HG03469 (cell line): ENCODE measurements around the gene CARNS1.
"Not testable (repeated sequence)": the region's sequence is repeated elsewhere in the genome, so short reads cannot be mapped to it uniquely, and the experiment has no call there.

ENCODE experiments used
- ATAC-seq: cut with Tn5 transposase; IDR thresholded peaks from one replicate; pipeline ENCODE4 v1.9.1; 2021; ENCODE audit warnings: mild to moderate bottlenecking, moderate library complexity, moderate number of reproducible peaks; ENCODE audit not compliant: unreplicated experiment

CARNS1 gene

GRCh38 chr11:67423891-67424613, 8.6 kb downstream of the CARNS1 start:
- ATAC-seq = no peak

- ATAC-seq = not testable (repeated sequence)
Observed at GRCh38 chr11:67427364-67427859, 11.9 kb downstream of the CARNS1 start.

DNA sequence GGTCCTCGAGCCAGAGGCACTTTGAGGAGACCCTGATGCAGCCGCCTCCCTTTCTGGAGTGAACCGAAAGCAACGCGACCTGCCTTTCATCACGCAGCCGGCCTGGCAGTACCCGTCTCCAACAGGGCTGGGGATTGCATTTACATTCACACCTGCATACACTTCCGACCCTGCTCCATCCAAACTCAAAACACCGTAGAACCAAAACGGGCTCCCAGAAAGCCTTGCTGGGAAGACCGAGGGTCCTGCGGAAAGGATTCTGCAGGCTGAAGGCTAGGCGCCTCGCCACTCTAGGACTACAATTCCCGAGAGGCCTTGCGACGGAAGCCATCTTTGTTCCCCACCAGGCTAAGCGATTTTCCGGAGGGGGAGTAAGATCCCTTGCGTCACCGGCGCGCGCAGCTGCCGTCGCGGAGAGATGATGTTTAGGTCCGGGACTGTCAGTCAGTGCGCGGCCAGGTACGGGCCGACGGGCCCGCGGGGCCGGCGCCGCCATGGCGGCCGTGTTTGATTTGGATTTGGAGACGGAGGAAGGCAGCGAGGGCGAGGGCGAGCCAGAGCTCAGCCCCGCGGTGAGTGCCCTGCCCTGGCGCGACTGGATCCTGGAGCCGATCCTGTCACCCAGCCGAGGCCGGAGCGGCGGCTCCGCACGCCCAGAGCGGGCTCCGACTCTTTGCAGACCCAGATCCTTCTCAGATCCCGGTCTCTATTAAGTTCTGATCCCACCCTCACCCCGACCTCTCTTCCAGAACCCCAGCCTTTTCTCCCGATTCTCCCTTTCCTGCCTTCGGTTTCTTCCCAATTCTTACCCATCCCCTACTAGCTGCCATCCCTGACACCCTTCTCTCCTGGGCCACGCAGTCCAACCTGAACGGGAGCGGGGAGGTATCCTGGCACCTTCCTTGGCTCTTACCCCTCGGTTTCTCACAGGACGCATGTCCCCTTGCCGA, 12.8 kb downstream of the CARNS1 start, which contains the start of gene RPS6KB2:
TSS of gene RPS6KB2 (plus strand) at position 443 of the 950 bp plus-strand sequence. CDS start at position 495, 52 bp downstream.
- peak; percentile 74 for ATAC-seq

GRCh38 chr11:67429038-67429668, 13.7 kb downstream of the CARNS1 start:
- no peak for ATAC-seq

- ATAC-seq = no peak
Observed at GRCh38 chr11:67429722-67430121, 14.2 kb downstream of the CARNS1 start.

GRCh38 chr11:67431346-67432249, 16.1 kb downstream of the CARNS1 start:
- ATAC-seq = no peak

- no peak for ATAC-seq
Observed at GRCh38 chr11:67432655-67433349, 17.3 kb downstream of the CARNS1 start.

DNA sequence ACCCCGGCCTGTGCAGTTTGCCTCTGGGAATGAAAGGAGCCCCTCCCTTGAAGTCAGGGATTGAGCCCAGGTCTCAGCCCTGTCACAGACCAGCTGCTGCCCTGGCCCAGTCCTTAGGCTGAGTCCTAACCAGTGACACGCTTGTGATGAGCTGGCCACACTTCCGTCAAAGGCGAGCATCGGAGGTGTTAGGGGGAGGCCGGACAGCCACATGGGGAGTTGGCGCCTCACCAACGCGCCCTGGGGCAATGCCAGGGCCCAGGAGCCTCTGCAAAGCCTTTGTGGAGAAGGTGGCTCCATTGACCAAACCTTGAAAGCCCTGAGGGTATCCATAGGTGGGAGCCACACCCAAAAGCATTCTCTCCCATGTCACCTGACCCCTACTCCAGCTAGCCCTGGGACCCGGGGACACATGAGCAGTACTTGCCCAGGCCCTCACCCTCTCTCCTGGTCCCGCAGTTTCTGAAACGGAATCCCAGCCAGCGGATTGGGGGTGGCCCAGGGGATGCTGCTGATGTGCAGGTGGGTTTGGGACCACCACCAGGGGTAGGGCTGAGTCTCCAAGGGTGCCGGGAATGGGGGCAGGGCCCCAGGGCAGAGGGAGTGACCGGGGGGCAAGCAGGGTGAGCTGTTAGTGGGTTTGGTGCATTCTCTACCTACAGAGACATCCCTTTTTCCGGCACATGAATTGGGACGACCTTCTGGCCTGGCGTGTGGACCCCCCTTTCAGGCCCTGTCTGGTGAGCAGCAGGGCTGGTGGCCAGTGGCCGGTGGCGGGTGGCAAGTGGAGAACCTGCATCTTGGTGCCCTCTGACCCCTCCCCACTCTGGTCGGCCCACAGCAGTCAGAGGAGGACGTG, 18.3 kb downstream of the CARNS1 start:
- no peak for ATAC-seq

DNA sequence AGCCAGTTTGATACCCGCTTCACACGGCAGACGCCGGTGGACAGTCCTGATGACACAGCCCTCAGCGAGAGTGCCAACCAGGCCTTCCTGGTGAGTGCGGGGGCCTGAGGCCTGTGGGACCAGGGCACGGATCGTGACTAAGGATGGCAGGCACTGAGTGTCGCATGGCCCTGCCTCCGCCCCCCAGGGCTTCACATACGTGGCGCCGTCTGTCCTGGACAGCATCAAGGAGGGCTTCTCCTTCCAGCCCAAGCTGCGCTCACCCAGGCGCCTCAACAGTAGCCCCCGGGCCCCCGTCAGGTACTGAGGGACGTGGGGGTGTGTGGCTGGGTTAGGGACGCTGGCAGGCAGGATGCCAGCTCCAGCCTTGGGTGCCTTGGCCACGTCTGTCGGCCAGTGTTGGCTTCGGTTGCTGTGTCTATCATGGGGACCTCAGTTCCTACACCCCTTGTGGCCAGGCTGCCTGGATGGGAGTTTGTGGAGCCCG, 19.0 kb downstream of the CARNS1 start:
- ATAC-seq = no peak

- ATAC-seq = no peak
Observed at GRCh38 chr11:67435031-67435726, 19.7 kb downstream of the CARNS1 start.

DNA sequence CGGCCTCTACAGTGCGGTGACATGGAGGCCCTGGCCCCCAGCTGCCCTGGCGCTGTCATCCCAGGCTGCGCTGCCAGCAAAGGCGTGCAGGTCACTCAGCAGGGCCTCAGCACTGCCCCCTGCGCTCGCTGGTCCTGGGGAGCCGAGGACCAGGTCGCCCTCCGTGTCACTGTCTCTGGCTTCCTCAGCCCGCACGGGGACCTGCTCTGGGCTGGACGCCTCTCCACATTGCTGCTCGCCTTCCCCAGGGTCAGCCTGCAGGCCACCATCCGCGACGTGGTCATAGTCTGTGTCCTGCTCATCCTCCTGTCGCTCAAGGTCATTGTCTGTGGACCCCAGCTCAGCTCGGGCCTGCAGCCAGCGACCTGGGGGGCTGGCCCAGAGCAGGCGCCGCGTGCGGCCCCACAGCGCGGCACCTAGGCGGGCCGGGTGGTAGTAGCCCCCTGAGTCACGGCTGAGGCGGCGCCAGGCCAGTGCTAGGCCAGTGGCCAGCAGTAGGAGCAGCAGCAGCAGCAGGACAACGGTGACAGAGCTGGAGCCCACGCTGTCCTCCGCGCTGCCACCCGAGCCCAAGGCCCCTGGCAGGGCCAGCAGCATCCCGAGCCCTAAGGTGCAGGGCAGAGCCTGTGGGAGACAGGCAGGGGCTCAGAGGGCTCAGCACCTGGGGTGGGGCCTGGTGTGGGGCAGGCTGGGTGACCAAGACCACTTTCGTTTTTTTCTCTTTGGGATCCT, 20.4 kb downstream of the CARNS1 start:
- no peak for ATAC-seq

DNA sequence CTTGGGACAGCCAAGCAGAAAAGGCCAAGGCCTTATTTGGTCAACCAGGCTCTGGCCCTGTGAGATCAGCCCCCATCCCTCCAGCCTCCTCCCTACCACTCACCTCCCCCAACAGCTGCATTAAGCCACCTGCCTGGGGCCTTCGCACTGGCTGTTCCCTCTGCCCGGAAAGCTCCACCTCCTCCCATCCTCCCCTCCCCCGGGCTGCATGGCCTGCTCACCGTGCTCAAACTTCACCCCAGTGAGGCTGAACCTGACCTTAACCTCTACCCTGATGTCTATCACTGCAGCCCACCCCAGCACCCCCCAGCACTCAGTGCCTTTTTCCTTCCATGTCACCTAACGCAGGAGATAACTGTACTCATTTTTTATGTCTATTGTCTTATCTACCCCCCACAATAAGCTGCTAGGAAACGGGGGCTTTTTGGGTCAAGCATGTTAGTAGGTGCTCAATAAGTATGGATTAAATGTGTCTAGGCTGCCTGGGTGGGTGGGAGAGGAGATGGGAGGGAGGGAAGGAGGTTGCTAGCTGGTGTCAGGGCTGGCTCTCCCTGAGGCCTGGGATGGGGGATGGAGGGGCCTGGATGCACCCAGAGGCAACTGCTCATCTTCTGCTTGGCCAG, 21.1 kb downstream of the CARNS1 start:
- no peak for ATAC-seq

GRCh38 chr11:67437082-67437808, 21.8 kb downstream of the CARNS1 start, which contains the start of gene PTPRCAP:
Gene PTPRCAP (minus strand): TSS chr11:67437682. CDS start chr11:67437619, 63 bp downstream.
- no peak for ATAC-seq

DNA sequence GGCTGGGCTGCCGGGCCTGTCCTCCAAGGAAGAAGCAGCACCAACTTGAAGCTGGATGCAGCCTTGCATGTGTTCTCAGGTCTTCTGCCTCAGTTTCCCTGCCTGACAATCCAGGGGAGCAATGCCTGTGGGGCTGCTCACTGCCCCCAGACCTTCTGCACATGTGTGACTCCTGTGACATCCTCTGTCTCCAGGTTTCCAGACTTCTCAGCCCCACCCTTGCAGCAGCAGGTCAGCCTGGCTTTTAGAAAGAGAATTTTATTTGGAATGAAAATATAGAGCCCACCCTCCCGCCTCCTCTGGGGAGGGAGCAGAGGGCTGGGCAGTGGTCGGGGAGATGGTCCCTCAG, 22.3 kb downstream of the CARNS1 start:
- no peak for ATAC-seq

GRCh38 chr11:67438158-67438902, 22.9 kb downstream of the CARNS1 start:
- ATAC-seq = no peak
